Activated naive CD8-positive, alpha-beta T cell treated with anti-CD3 and anti-CD28 coated beads for 36 hours (primary cell): ENCODE results near the gene VAMP2. TPM values are rescaled to one million over a fixed set of nuclear protein-coding genes. Genes with fewer than 3 reads are reported as not detected.
A peak's percentile ranks its signal among the peaks of the same experiment; 100 is the strongest.

Experiments used
- DNase-seq: peaks from one replicate; pipeline ENCODE4 v3.0.0; 2021
- H3K27ac Mint-ChIP-seq: one replicate; pipeline ENCODE4 v1.8.0; 2022; ENCODE audit warnings: mild to moderate bottlenecking, moderate library complexity, mixed read lengths
- H3K27me3 Mint-ChIP-seq: one replicate; pipeline ENCODE4 v1.8.0; 2022; ENCODE audit warnings: mild to moderate bottlenecking, mixed read lengths
- H3K36me3 Mint-ChIP-seq: one replicate; pipeline ENCODE4 v1.8.0; 2021; ENCODE audit warnings: mild to moderate bottlenecking, mixed read lengths
- H3K4me1 Mint-ChIP-seq: one replicate; pipeline ENCODE4 v1.8.0; 2021; ENCODE audit warnings: mixed read lengths
- H3K4me3 Mint-ChIP-seq: one replicate; pipeline ENCODE4 v1.8.0; 2022; ENCODE audit warnings: mild to moderate bottlenecking, moderate library complexity, mixed read lengths
- H3K9me3 Mint-ChIP-seq: one replicate; pipeline ENCODE4 v1.8.0; 2022; ENCODE audit warnings: mixed read lengths
- total RNA-seq, 2 experiments: library from RNA; stranded (reverse); gene quantifications; one replicate each; pipeline ENCODE4 v1.2.3, GENCODE V29; 2021

VAMP2 gene, protein sequence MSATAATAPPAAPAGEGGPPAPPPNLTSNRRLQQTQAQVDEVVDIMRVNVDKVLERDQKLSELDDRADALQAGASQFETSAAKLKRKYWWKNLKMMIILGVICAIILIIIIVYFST
- total RNA-seq = 10 to 100 TPM; 27.7 to 28.4 TPM

DNA sequence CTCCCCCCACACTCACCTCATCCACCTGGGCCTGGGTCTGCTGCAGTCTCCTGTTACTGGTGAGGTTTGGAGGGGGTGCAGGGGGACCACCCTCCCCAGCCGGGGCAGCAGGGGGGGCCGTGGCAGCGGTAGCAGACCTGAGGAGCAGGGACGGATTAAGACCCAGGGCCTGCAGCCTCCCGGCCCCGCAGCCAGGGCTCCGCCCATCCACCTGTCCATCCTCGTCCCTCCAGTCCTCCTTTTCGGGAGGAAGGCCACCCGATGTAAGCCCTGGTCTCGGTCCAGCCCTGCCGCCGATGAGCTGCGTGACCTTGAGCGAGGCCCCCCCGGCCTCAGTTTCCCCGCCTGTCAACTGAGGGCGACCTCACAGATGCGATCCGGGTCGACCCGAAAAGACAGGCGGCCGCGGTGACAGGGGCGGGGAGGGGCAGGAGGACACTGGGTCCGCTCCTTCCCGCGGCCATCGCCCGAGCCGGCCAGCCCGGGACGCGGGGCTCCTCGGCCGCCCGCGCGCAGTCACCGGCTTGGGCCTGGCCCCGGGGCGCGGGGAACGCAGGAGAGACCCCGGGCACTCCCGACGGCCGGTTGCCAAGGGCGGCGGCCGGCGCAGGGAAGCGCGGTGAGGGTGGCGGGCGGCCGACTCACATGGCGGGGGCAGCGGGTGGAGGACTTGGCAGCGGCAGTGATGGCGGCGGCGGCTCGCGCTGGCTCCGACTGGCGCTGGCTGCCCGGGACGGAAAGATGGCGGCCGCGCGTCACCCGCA, at the start of gene VAMP2:
Gene VAMP2 (minus strand): TSS at position 716 of the 764 bp plus-strand sequence. CDS start 69 bp downstream, at position 647.
- peak within 1 kb of the TSS; percentile 99 for H3K27ac Mint-ChIP-seq
- H3K4me1 Mint-ChIP-seq = peaks cover 55% of the 10 kb centered on the region

DNA sequence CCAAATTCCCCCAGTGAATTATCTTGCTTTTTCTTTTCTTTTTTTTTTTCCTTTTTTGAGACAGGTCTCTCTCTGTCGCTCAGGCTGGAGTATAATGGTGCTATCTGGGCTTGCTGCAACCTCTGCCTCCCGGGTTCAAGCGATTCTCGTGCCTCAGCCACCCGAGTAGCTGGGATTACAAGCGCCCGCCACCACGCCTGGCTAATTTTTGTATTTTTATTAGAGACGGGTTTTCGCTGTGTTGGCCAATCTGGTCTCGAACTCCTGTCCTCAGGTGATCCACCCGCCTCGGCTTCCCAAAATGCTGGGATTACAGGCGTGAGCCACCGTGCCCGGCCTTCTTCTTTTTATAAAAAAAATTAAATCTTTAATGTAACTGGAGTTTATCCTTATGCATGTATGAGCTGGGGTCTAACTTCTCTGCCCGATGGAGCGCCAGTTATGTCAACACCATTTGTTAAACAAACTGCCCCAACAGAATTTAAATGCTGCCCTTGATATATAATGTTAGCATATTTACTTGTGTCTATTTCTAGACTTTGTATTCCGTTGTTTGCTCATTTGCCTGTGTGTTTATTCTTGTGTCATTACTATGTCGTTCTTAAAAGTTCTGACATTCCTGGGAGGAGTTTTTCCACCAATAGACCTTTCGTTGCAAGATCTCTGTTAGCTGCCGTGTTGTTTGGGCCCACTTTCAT, 48.2 kb upstream of the VAMP2 start:
- Mint-ChIP-seq H3K27ac (peak overlapping the region; percentile 97), H3K4me3 (peak overlapping the region; percentile 98), H3K27me3 (no peaks in the 10 kb centered on the region), H3K4me1 (peaks cover 13% of the 10 kb centered on the region), H3K36me3 (peaks cover 35% of the 10 kb centered on the region), H3K9me3 (no peaks in the 10 kb centered on the region)
- no peak for DNase-seq

More for the DNA sequence above, at the start of gene VAMP2:
- Mint-ChIP-seq H3K27me3 (no peaks in the 10 kb centered on the region), H3K36me3 (peaks cover 22% of the 10 kb centered on the region), H3K4me3 (peak within 1 kb of the TSS; percentile 86), H3K9me3 (no peaks in the 10 kb centered on the region)
- peak; percentile 90 for DNase-seq

DNA sequence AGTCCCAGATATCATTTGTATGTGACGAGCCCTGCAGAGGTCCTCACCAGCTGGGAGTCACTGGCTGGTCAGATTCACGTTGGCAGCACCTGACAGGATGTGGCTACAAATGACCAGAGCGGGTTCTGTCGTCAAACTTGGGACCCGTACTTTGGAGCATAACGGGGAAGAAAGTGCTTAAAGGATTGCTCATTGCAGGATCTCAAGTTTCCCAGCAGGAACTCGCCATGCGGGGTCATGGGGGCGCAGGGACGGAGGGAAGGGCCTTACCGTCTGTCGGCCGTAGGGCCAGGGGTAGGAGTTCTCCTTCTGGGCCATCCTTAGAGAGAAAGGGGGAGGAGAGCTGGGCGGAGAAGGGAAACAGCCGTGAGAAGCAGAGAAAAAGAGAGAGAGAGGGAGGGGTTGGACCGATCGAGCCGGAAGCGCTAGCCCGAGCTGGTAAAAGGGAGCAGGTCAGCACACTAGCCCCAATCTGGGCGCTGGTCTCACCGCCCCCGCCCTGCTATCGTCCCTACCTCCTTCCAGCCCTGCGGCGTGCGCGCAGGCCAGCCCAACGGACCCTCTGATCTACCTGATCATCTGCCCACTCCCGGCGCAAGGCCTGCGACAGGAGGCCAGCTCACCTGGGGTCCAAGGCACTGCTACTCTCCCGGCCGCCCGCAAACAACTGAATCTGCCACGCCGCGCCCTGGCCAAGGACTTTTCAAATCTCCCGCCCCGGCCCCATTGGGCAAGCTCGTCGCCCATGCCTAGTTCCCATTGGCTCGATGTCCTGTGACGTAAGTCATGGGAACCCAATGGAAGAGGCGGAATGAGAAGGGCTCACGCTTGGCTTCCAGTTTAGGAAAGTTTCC, 47.4 kb upstream of the VAMP2 start, which contains the start of gene AURKB:
Gene AURKB (minus strand): TSS at position 669 of the 854 bp plus-strand sequence. CDS start 351 bp downstream, at position 318.
- Mint-ChIP-seq H3K4me1 (peaks cover 13% of the 10 kb centered on the region), H3K27ac (peak within 1 kb of the TSS; percentile 97), H3K36me3 (peaks cover 38% of the 10 kb centered on the region), H3K27me3 (no peaks in the 10 kb centered on the region), H3K9me3 (no peaks in the 10 kb centered on the region), H3K4me3 (peak within 1 kb of the TSS; percentile 98)
- peak; percentile 92 for DNase-seq

DNA sequence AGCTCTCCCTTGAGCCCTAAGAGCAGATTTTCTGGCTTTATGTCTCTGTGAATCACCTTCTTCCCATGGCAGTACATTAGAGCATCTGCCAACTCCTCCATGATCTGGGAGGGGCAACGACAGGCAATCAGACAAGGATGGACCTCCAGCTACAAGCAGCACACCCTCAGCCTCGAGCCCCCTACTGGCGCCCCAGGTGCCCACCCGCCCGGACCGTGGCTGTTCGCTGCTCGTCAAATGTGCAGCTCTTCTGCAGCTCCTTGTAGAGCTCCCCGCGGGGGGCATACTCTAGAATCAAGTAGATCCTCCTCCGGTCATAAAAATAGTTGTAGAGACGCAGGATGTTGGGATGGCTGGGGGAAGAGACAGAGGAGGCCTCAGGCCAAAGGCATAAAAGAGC, 43.8 kb upstream of the VAMP2 start:
- peaks cover 14% of the 10 kb centered on the region for H3K4me1 Mint-ChIP-seq
- H3K27me3 Mint-ChIP-seq = no peaks in the 10 kb centered on the region
- no peaks in the 10 kb centered on the region for H3K9me3 Mint-ChIP-seq
- no peak overlapping the region for H3K27ac Mint-ChIP-seq
- no peak for DNase-seq
- no peak overlapping the region for H3K4me3 Mint-ChIP-seq
- peaks cover 60% of the 10 kb centered on the region for H3K36me3 Mint-ChIP-seq

DNA sequence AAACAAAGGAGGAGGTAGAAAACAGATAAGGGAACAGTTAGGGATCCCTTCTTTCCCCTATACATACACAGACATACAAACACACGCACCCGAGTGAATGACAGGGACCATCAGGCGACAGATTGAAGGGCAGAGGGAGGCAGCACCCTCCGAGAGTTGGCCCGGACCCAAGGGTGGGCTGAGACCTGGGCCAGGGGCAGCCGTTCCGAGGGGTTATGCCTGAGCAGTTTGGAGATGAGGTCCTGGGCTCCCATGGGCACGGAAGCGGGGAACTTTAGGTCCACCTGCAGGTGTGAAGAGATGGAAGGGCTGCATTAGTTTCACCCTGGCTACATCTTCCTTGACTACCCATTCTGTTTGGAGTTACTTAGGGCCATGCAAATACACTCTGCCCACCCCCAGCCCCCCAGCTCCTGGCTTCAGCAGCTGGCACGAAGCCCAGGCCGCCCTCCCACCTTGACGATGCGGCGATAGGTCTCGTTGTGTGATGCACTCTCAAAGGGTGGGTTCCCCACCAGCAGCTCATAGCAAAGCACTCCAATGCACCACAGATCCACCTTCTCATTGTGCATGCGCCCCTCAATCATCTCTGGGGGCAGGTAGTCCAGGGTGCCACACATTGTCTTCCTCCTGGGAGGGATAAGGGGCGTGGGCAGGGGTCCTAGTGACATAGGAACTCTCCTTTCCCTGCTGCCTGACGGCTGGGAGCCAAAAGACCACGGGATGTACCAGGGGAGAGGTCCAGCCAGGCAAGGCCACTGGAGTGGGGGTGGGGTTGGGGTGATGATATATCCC, 42.2 kb upstream of the VAMP2 start:
- Mint-ChIP-seq H3K27me3 (peaks cover 3% of the 10 kb centered on the region), H3K4me3 (peak overlapping the region; percentile 10), H3K27ac (peak overlapping the region; percentile 26), H3K9me3 (peaks cover 2% of the 10 kb centered on the region), H3K36me3 (peaks cover 70% of the 10 kb centered on the region), H3K4me1 (peaks cover 14% of the 10 kb centered on the region)
- no peak for DNase-seq

DNA sequence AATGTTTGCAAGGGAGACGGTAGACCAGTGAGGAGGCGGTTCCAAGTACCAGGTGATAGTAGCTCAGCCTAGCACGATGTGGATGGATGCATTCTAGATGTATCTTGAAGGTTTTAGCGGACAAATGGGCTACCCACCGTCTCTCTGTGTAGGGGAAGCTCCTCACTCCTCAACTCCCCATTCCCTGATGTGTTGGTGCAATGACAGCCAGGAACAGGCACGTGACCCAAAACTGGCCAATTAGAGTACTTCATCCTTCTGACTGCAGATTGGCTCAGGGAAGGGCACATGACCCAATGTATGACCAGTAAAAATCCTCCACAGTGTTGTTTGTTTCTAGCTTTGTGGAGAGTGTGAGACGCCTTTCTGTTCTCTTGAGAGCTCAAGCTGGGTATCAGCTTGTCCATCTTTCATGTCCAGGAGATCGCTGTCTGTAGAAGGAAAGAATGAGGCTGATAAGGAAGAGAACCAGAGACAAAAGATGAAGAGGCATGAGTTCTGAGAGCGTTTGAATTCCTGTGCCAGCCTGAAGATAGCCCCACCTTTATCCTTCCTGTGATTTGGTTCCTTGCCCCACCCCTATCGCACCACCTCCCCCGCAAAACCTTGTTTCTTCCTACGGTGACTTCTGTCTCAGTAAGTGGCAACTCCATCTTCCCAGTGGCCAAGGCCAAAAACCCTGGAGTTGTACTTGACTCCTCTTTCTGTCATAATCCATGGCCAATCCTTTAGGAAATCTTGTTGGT, 29.5 kb upstream of the VAMP2 start:
- Mint-ChIP-seq H3K27ac (no peak overlapping the region), H3K36me3 (no peaks in the 10 kb centered on the region), H3K27me3 (no peaks in the 10 kb centered on the region), H3K9me3 (no peaks in the 10 kb centered on the region), H3K4me1 (peaks cover 14% of the 10 kb centered on the region), H3K4me3 (no peak overlapping the region)
- peak; percentile 59 for DNase-seq

DNA sequence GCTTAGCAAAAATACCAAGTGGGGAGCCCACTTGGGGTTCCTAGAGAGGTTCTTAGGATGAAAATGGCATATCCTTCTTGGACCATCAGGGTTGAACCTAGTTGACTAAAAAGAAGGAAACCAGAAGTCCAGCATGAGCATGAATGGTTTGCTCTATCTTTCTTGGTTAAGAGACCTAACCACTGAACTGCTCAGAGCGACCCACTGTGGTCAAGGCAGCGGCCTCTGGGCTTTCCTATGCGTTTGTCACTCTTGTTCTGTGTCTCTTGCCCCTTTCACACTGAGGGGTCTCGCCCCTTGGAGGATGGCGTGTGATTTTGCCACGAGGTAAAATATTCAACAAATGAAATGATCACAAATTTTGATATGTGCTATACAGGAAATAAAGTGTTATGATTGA, 27.8 kb upstream of the VAMP2 start:
- DNase-seq = no peak
- H3K9me3 Mint-ChIP-seq = no peaks in the 10 kb centered on the region
- no peaks in the 10 kb centered on the region for H3K36me3 Mint-ChIP-seq
- H3K4me3 Mint-ChIP-seq = no peak overlapping the region
- no peaks in the 10 kb centered on the region for H3K27me3 Mint-ChIP-seq
- peaks cover 10% of the 10 kb centered on the region for H3K4me1 Mint-ChIP-seq
- peak overlapping the region; percentile 90 for H3K27ac Mint-ChIP-seq

DNA sequence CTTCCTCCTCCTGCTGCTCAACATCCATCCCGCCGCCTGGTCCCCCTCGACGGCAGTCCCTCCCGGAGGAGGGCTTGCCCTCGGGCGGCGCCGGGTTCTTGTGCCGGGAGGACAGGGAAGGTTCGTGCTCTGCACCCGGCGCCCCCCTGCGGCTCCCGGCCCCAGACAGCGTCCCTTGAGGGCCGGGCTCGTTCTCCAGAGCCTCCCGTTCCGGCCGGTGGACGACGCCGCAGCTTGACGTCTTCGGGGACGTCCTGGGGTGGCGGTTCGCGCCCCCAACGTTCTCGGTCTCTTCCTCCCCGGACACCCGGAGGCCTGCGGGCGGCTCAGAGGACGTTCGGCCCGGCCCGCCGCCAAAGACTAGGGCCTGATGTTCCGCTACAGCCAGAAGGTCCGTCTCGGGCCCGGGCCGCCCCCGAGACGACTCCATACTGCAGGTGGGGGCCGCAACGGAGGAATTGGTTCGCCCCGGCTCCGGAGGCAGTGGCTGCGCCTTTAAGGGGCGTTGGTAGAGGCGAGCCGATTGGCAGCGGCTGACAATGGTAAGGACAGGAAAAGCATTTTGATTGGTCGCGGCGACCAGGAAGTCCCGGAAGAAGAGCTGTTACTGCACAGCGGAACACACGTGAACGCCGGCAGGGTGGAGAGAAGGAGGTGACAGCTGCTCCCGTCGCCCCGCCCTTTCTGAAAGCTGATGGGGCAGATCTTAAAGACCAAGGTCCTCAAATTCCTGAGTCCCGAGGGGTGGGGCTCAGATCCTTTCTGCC, 27.1 kb upstream of the VAMP2 start, which contains the start of gene BORCS6:
Gene BORCS6 (minus strand): TSS at position 470 of the 767 bp plus-strand sequence. CDS start 40 bp downstream, at position 430.
- H3K27me3 Mint-ChIP-seq = no peaks in the 10 kb centered on the region
- peak; percentile 94 for DNase-seq
- H3K4me3 Mint-ChIP-seq = no peak within 1 kb of the TSS
- H3K27ac Mint-ChIP-seq = peak within 1 kb of the TSS; percentile 90
- no peaks in the 10 kb centered on the region for H3K36me3 Mint-ChIP-seq
- no peaks in the 10 kb centered on the region for H3K9me3 Mint-ChIP-seq
- peaks cover 10% of the 10 kb centered on the region for H3K4me1 Mint-ChIP-seq

DNA sequence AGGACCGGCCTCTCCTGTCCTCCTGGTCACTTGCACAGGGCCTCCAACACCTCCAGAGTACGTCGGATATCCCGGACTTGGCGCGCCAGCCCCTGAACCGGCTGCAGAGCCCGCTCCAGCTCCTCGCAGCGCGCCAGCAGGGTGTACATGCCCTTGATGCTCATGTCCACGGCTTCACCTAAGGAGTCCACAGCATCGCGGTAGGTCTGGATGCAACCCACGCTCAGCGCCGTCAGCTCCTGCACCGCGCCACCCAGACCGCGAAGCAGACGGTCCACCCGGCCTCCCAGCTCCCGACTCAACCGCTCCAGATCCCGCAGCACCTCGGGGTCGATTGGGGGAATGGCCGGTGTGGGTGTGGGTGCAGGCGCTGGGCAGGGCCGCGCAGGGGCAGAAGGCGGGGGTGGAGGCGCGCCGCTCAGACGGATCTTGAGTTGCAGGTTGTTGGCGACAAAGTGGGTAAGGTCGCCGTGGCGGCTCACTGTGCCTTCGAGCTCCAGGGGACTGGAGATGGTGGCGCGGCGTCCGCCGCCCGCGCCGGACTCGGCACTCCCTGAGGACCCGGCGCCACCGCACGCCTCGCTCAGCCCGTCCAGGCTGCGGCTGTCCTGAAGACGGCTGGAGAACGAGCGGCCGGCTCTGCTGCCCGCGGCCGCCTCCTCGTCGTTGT, 26.4 kb upstream of the VAMP2 start:
- peak overlapping the region; percentile 90 for H3K27ac Mint-ChIP-seq
- DNase-seq = peak; percentile 43
- H3K4me1 Mint-ChIP-seq = peaks cover 10% of the 10 kb centered on the region
- no peak overlapping the region for H3K4me3 Mint-ChIP-seq
- H3K9me3 Mint-ChIP-seq = no peaks in the 10 kb centered on the region
- no peaks in the 10 kb centered on the region for H3K27me3 Mint-ChIP-seq
- no peaks in the 10 kb centered on the region for H3K36me3 Mint-ChIP-seq

DNA sequence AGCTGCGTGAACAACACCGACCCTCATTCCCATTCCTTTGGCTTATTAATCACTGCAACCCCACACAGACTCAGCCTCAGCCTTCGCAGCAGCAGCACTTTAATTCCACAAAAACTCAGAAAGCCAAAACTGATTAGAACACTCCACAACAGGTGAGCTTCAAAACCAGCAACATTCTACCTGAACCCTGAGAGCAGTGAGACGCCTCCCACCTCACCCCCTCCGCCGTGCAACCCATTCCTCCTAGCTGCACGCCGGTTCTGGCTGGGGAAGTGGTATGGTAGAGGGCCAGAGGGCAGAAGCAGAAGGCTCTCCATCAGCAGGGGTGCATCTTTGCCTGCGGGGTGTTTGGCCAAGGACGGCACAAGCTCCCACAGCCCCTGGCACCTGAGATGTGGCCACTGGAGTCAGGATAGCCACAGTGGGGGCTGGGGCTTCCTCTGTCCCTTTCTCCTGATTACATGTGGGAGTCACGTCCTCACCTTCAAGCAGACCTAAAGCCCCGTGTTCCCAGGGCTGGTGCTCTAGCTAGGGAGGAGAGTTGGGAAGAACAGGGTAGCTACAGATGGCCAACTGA, 25.6 kb upstream of the VAMP2 start:
- Mint-ChIP-seq H3K4me1 (peaks cover 10% of the 10 kb centered on the region), H3K9me3 (no peaks in the 10 kb centered on the region), H3K36me3 (no peaks in the 10 kb centered on the region), H3K27me3 (no peaks in the 10 kb centered on the region), H3K4me3 (no peak overlapping the region), H3K27ac (no peak overlapping the region)
- no peak for DNase-seq

DNA sequence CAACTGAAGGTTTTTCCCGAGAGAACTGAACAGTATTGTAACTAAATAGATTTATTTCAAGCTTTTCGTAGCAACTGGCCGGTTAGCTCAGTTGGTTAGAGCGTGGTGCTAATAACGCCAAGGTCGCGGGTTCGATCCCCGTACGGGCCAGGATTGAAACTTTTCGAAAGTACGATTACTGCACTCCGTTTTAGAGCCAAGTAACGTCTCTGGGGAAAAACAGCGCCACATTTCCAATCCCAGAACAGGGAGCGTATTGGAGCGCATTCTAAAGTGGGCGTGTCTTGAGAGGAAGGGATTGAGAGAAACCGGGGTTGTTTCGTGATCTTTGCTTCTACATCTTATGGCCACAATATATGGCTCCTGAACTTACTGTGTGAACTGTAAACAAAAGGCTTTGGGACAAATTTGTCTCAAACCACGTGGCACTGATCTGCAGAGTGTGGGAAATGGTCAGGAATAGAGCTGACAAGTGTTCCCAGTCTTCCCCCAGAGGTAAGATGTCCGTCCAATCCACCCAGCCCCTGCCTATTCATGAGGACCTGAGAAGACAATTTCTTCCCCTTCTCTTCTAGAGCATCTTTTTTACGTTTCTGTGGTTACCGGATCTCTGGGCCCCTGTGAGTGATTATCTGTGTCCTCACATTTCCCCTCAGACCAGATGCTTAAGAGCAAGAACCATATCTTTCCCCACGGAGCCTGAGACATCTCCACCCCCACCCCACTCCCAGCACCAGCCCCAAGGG, 24.9 kb upstream of the VAMP2 start:
- no peak overlapping the region for H3K27ac Mint-ChIP-seq
- no peaks in the 10 kb centered on the region for H3K27me3 Mint-ChIP-seq
- no peaks in the 10 kb centered on the region for H3K36me3 Mint-ChIP-seq
- DNase-seq = peak; percentile 87
- peaks cover 10% of the 10 kb centered on the region for H3K4me1 Mint-ChIP-seq
- no peak overlapping the region for H3K4me3 Mint-ChIP-seq
- H3K9me3 Mint-ChIP-seq = no peaks in the 10 kb centered on the region
